GM23338 (cell line): ENCODE data around the gene SLC9A9. TPM values are rescaled to one million over a fixed set of nuclear protein-coding genes. Genes with fewer than 3 reads are reported as not detected.

Experiments
- ATAC-seq: fragments of 200-7000 bp; cut with Tn5 transposase; 3 replicates; pipeline ENCODE4 v1.9.1; 2020
- DNase-seq: peaks from one replicate; pipeline ENCODE4 v3.0.0-alpha.2; 2015; ENCODE audit warnings: low spot score
- H2AFZ ChIP-seq: fragments of 200-600 bp; sonication (generic); 2 replicates; pipeline ENCODE4 v1.8.0; 2016; ENCODE audit warnings: antibody characterized with exemption, mild to moderate bottlenecking, moderate library complexity
- H3F3A ChIP-seq: fragments of 200-600 bp; sonication (generic); replicated peaks from 2 replicates; pipeline ENCODE4 v1.8.0; 2017; ENCODE audit warnings: antibody characterized with exemption, mixed run types, low read depth
- H3K27ac ChIP-seq: fragments of 200-600 bp; sonication (generic); 2 replicates; pipeline ENCODE4 v1.6.1; 2016; ENCODE audit warnings: low read depth
- H3K27me3 ChIP-seq: fragments of 200-600 bp; sonication (generic); 2 replicates; pipeline ENCODE4 v1.8.0; 2016; ENCODE audit warnings: mild to moderate bottlenecking, mixed run types, moderate library complexity; ENCODE audit not compliant: insufficient read depth
- H3K36me3 ChIP-seq: fragments of 200-600 bp; sonication (generic); 2 replicates; pipeline ENCODE4 v1.8.0; 2016; ENCODE audit warnings: mild to moderate bottlenecking; ENCODE audit not compliant: insufficient read depth
- H3K4me1 ChIP-seq: fragments of 200-600 bp; sonication (generic); 2 replicates; pipeline ENCODE4 v1.8.0; 2016; ENCODE audit warnings: mild to moderate bottlenecking, moderate library complexity; ENCODE audit not compliant: insufficient read depth
- H3K4me2 ChIP-seq: fragments of 200-600 bp; sonication (generic); 2 replicates; pipeline ENCODE4 v1.7.1; 2017; ENCODE audit warnings: mixed run types
- H3K4me3 ChIP-seq: fragments of 200-600 bp; sonication (generic); 2 replicates; pipeline ENCODE4 v1.6.1; 2016; ENCODE audit warnings: mixed run types
- H3K79me2 ChIP-seq: fragments of 200-600 bp; sonication (generic); replicated peaks from 2 replicates; pipeline ENCODE4 v1.8.0; 2017; ENCODE audit warnings: mild to moderate bottlenecking; ENCODE audit not compliant: insufficient read depth
- H3K9me2 ChIP-seq: fragments of 200-600 bp; sonication (generic); 2 replicates; pipeline ENCODE4 v1.8.0; 2017; ENCODE audit not compliant: insufficient read depth
- H4K20me1 ChIP-seq: fragments of 200-600 bp; sonication (generic); replicated peaks from 2 replicates; pipeline ENCODE4 v1.8.0; 2017; ENCODE audit warnings: mild to moderate bottlenecking; ENCODE audit not compliant: insufficient read depth
- H3K27ac Mint-ChIP-seq: 2 replicates; pipeline ENCODE4 v1.8.0; 2020; ENCODE audit warnings: inconsistent platforms, mild to moderate bottlenecking, moderate library complexity, mixed read lengths
- H3K27me3 Mint-ChIP-seq: 3 replicates; pipeline ENCODE4 v1.8.0; 2022; ENCODE audit warnings: low read depth, mild to moderate bottlenecking, moderate library complexity, mixed read lengths, inconsistent platforms; ENCODE audit not compliant: insufficient read depth, poor library complexity
- H3K36me3 Mint-ChIP-seq: 3 replicates; pipeline ENCODE4 v1.8.0; 2021; ENCODE audit warnings: low read depth, mild to moderate bottlenecking, inconsistent platforms, moderate library complexity, mixed read lengths
- H3K4me1 Mint-ChIP-seq: 3 replicates; pipeline ENCODE4 v1.8.0; 2020; ENCODE audit warnings: mild to moderate bottlenecking, inconsistent platforms, mixed read lengths
- H3K4me3 Mint-ChIP-seq: 3 replicates; pipeline ENCODE4 v1.8.0; 2021; ENCODE audit warnings: moderate library complexity, mild to moderate bottlenecking, inconsistent platforms, mixed read lengths
- H3K9me3 Mint-ChIP-seq: 3 replicates; pipeline ENCODE4 v1.8.0; 2020; ENCODE audit warnings: moderate library complexity, mild to moderate bottlenecking, inconsistent platforms, mixed read lengths
- CREB1 ChIP-seq: fragments of 250-450 bp; sonication (Bioruptor Pico); IDR thresholded peaks from 2 replicates; pipeline ENCODE4 v1.5.0; 2020; ENCODE audit warnings: low read depth, mild to moderate bottlenecking, moderate library complexity
- CTCF ChIP-seq, 2 experiments: fragments of 200-600 bp in 1 of 2; sonication (generic) in 1 of 2; conservative IDR thresholded peaks; 2 replicates each; pipeline versions ENCODE4 v1.5.1 to v1.6.1; 2016 to 2017; ENCODE audit warnings: antibody characterized with exemption in 2 of 2, low read depth in 2 of 2, mild to moderate bottlenecking in 2 of 2, moderate library complexity in 1 of 2
- ETS1 ChIP-seq: IDR thresholded peaks from 2 replicates; pipeline ENCODE4 v1.6.1; 2016; ENCODE audit warnings: antibody characterized with exemption
- EZH2 ChIP-seq: fragments of 200-600 bp; sonication (generic); IDR thresholded peaks from one replicate; pipeline ENCODE4 v1.8.0; 2017; ENCODE audit warnings: antibody characterized with exemption, mild to moderate bottlenecking, low read depth; ENCODE audit not compliant: unreplicated experiment
- JUNB ChIP-seq: IDR thresholded peaks from one replicate; pipeline ENCODE4 v1.6.1; 2016; ENCODE audit warnings: antibody characterized with exemption; ENCODE audit not compliant: unreplicated experiment
- NANOG ChIP-seq: IDR thresholded peaks from 2 replicates; pipeline ENCODE4 v1.6.1; 2016; ENCODE audit warnings: antibody characterized with exemption, borderline replicate concordance
- POLR2AphosphoS5 ChIP-seq: IDR thresholded peaks from 2 replicates; pipeline ENCODE4 v1.6.1; 2016; ENCODE audit warnings: antibody characterized with exemption, low read depth
- STAT1 ChIP-seq: IDR thresholded peaks from one replicate; pipeline ENCODE4 v1.6.1; 2016; ENCODE audit warnings: antibody characterized with exemption; ENCODE audit not compliant: unreplicated experiment
- ZNF114 ChIP-seq: fragments of 250-450 bp; sonication (Bioruptor Pico); IDR thresholded peaks from 2 replicates; pipeline ENCODE4 v1.5.0; 2020; ENCODE audit warnings: mild to moderate bottlenecking, moderate library complexity
- ZNF331 ChIP-seq: fragments of 250-450 bp; sonication (Bioruptor Pico); IDR thresholded peaks from 2 replicates; pipeline ENCODE4 v1.5.0; 2020; ENCODE audit warnings: low read depth, mild to moderate bottlenecking, moderate library complexity
- ZNF462 ChIP-seq: fragments of 250-450 bp; sonication (Bioruptor Pico); IDR thresholded peaks from 2 replicates; pipeline ENCODE4 v1.5.0; 2020; ENCODE audit warnings: mild to moderate bottlenecking, moderate library complexity
- polyA plus RNA-seq: library from polyadenylated mRNA; unstranded; fragments of >200 nt; fragmentation: Nextera tagmentation; extraction: Ambion mirVana; gene quantifications from 2 replicates; pipeline ENCODE4 v1.2.1, GENCODE V29; 2016
- total RNA-seq: library from RNA; depleted of rRNA; stranded (reverse); fragments of >200 nt; shearing (Covaris generic); gene quantifications from 2 replicates; pipeline ENCODE4 v1.2.3, GENCODE V29; 2014

SLC9A9 gene
- total and polyA plus RNA-seq, 2 experiments from 2014 or later = 1.3 to 1.6 TPM

GRCh38 chr3:143535994-143536784 lies 312.1 kb downstream of the SLC9A9 start:
- H3K27ac ChIP-seq = no peak overlapping the region
- Mint-ChIP-seq H3K27me3 (peaks cover 2% of the 10 kb centered on the region), H3K4me3 (no peak overlapping the region), H3K4me1 (peaks cover 6% of the 10 kb centered on the region), H3K27ac (no peak overlapping the region), H3K36me3 (no peaks in the 10 kb centered on the region), H3K9me3 (no peaks in the 10 kb centered on the region)
- H3K4me3 ChIP-seq = no peak overlapping the region
- DNase-seq (no peak), ATAC-seq (no peak)
- no peak overlapping the region for H3K4me2 ChIP-seq
- TF ChIP-seq CREB1 (CRISPR knock-in tag) (no peak), ZNF331 (no peak), ZNF462 (CRISPR knock-in tag) (no peak), JUNB (no peak), ZNF114 (CRISPR knock-in tag) (no peak)
- no peaks in the 10 kb centered on the region for H3K79me2 ChIP-seq
- H3K36me3 ChIP-seq = no peaks in the 10 kb centered on the region
- H3K9me2 ChIP-seq = no peaks in the 10 kb centered on the region
- H4K20me1 ChIP-seq = no peaks in the 10 kb centered on the region
- no peaks in the 10 kb centered on the region for H3F3A ChIP-seq
- no peaks in the 10 kb centered on the region for H3K27me3 ChIP-seq
- no peak overlapping the region for H2AFZ ChIP-seq
- peaks cover 9% of the 10 kb centered on the region; the same call in 1 of the 2 replicates for H3K4me1 ChIP-seq

- Histone ChIP-seq H3K4me1 (no peaks in the 10 kb centered on the region), H3K9me2 (no peaks in the 10 kb centered on the region), H3K4me3 (no peak overlapping the region), H4K20me1 (no peaks in the 10 kb centered on the region), H3K4me2 (no peak overlapping the region), H3K27ac (no peak overlapping the region), H3F3A (no peaks in the 10 kb centered on the region), H3K36me3 (no peaks in the 10 kb centered on the region), H3K27me3 (no peaks in the 10 kb centered on the region), H2AFZ (no peak overlapping the region), H3K79me2 (no peaks in the 10 kb centered on the region)
- Mint-ChIP-seq H3K27ac (no peak overlapping the region), H3K9me3 (no peaks in the 10 kb centered on the region), H3K27me3 (peaks cover 2% of the 10 kb centered on the region), H3K4me1 (no peaks in the 10 kb centered on the region), H3K4me3 (no peak overlapping the region), H3K36me3 (no peaks in the 10 kb centered on the region)
- DNase-seq (no peak), ATAC-seq (no peak)
- TF ChIP-seq STAT1 (no peak), ZNF331 (no peak), CREB1 (CRISPR knock-in tag) (no peak), EZH2 (no peak), ZNF114 (CRISPR knock-in tag) (no peak), POLR2AphosphoS5 (no peak), CTCF (conservative IDR thresholded peaks at IDR 0.05; ENCODE audit: low read depth in 2 of 2) (no peak), ETS1 (no peak), NANOG (no peak)
These were observed 314.9 kb downstream of the SLC9A9 start for GRCh38 chr3:143533391-143533790.
